DLD1 (cell line): ENCODE measurements around the gene SULT1A2.
"Not testable (repeated sequence)": the region's sequence is repeated elsewhere in the genome, so short reads cannot be mapped to it uniquely, and the experiment has no call there.

Source experiments
- in situ Hi-C: cut with HindIII; loops from 2 replicates; pipeline ENCODE4 v1.10.0; 2017; ENCODE audit warnings: low sequenced_read_pairs

SULT1A2 gene

GRCh38 chr16:28592511-28592910, 4.3 kb downstream of the SULT1A2 start:
- in situ Hi-C loops = no loop called here

- in situ Hi-C loops = no loop called here
Measured at GRCh38 chr16:28591355-28591754, 5.5 kb downstream of the SULT1A2 start.

- in situ Hi-C loops = no loop called here
Measured at GRCh38 chr16:28590384-28591340, 6.2 kb downstream of the SULT1A2 start.

- in situ Hi-C loops = loop anchor here (5.0 kb wide), 1 partner anchor 48 kb away; no protein-coding TSS in a partner anchor
Measured at GRCh38 chr16:28589930-28590329, 6.9 kb downstream of the SULT1A2 start.

GRCh38 chr16:28589069-28589468, 7.8 kb downstream of the SULT1A2 start:
- in situ Hi-C loops = loop anchor here (5.0 kb wide), 1 partner anchor 47 kb away; no protein-coding TSS in a partner anchor

GRCh38 chr16:28587386-28587785, 9.5 kb downstream of the SULT1A2 start:
- in situ Hi-C loops = loop anchor here (5.0 kb wide), 1 partner anchor 45 kb away; no protein-coding TSS in a partner anchor

- in situ Hi-C loops = loop anchor here (5.0 kb wide), 1 partner anchor 44 kb away; no protein-coding TSS in a partner anchor
Measured at GRCh38 chr16:28586466-28586865, 10.4 kb downstream of the SULT1A2 start.

GRCh38 chr16:28585674-28586073, 11.2 kb downstream of the SULT1A2 start:
- in situ Hi-C loops = loop anchor here (5.0 kb wide), 1 partner anchor 43 kb away; no protein-coding TSS in a partner anchor

GRCh38 chr16:28580726-28581315, 16.0 kb downstream of the SULT1A2 start:
- in situ Hi-C loops = no loop called here

- in situ Hi-C loops = no loop called here
Measured at GRCh38 chr16:28575446-28576109, 21.3 kb downstream of the SULT1A2 start.

- in situ Hi-C loops = no loop called here
Measured at GRCh38 chr16:28574925-28575324, 21.9 kb downstream of the SULT1A2 start.

- in situ Hi-C loops = no loop called here
Measured at GRCh38 chr16:28573738-28574718, 22.8 kb downstream of the SULT1A2 start.

GRCh38 chr16:28572696-28573510, 23.9 kb downstream of the SULT1A2 start:
- in situ Hi-C loops = no loop called here

- in situ Hi-C loops = no loop called here
Measured at GRCh38 chr16:28569968-28570752, 26.7 kb downstream of the SULT1A2 start.

GRCh38 chr16:28569021-28569420, 27.8 kb downstream of the SULT1A2 start:
- in situ Hi-C loops = no loop called here

- in situ Hi-C loops = no loop called here
Measured at GRCh38 chr16:28567292-28567691, 29.6 kb downstream of the SULT1A2 start.

- in situ Hi-C loops = not testable (repeated sequence)
Measured at GRCh38 chr16:28566233-28566925, 30.5 kb downstream of the SULT1A2 start.

GRCh38 chr16:28563218-28563617, 33.6 kb downstream of the SULT1A2 start:
- in situ Hi-C loops = no loop called here
